ENCODE data around the gene SLC40A1. TPM values are rescaled to one million over a fixed set of nuclear protein-coding genes. Genes with fewer than 3 reads are reported as not detected.

The SLC40A1 gene
- total and polyA plus RNA-seq, 8 donors: 21.3 to 147 (median 73.8) TPM

GRCh38 chr2:189582140-189582808 is 1.7 kb upstream of the SLC40A1 start:
- H3K9me3 ChIP-seq: no peaks in the 10 kb centered on the region
- intact Hi-C loops (cut with DNase I; ENCODE audit: low total_unique reads): no loop called here
- WGBS, 5 donors: 73 to 92% (median 87%) methylated on average over 6 of the region's 6 CpGs

GRCh38 chr2:189581354-189582139 is 961 bp upstream of the SLC40A1 start:
- Histone ChIP-seq H3K36me3 (peaks cover 0 to 5% (median 0%) of the 10 kb centered on the region in 4 donors), H3K4me3 (peak overlapping the region; percentile 58 to 74 (median 66)), H3K27ac (peak overlapping the region; percentile 91 to 98 (median 95)), H3K4me1 (peaks cover 31 to 46% (median 40%) of the 10 kb centered on the region in 4 donors), H3K27me3 (no peaks in the 10 kb centered on the region), H3K9me3 (no peaks in the 10 kb centered on the region)
- no peak for TF ChIP-seq POLR2A (IDR thresholded peaks at IDR 0.05)
- TF ChIP-seq POLR2AphosphoS5 (IDR thresholded peaks at IDR 0.05): no peak
- TF ChIP-seq EP300 (IDR thresholded peaks at IDR 0.05): no peak
- TF ChIP-seq, protein P1, sequence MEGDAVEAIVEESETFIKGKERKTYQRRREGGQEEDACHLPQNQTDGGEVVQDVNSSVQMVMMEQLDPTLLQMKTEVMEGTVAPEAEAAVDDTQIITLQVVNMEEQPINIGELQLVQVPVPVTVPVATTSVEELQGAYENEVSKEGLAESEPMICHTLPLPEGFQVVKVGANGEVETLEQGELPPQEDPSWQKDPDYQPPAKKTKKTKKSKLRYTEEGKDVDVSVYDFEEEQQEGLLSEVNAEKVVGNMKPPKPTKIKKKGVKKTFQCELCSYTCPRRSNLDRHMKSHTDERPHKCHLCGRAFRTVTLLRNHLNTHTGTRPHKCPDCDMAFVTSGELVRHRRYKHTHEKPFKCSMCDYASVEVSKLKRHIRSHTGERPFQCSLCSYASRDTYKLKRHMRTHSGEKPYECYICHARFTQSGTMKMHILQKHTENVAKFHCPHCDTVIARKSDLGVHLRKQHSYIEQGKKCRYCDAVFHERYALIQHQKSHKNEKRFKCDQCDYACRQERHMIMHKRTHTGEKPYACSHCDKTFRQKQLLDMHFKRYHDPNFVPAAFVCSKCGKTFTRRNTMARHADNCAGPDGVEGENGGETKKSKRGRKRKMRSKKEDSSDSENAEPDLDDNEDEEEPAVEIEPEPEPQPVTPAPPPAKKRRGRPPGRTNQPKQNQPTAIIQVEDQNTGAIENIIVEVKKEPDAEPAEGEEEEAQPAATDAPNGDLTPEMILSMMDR (IDR thresholded peaks at IDR 0.05): no peak
- 16 to 26% (median 19%) methylated on average over 22 of the region's 22 CpGs for WGBS, 5 donors
- DNase-seq: peak; percentile 27 to 72
- intact Hi-C loops (cut with DNase I; ENCODE audit: low total_unique reads): no loop called here

More at GRCh38 chr2:189582140-189582808, 1.7 kb upstream of the SLC40A1 start:
- Histone ChIP-seq H3K4me3 (no peak overlapping the region), H3K4me1 (peaks cover 23 to 39% (median 33%) of the 10 kb centered on the region in 4 donors), H3K36me3 (peaks cover 0 to 5% (median 0%) of the 10 kb centered on the region in 4 donors), H3K27ac (peak overlapping the region in 3 of 5 donors; percentile 93 to 95 (median 95)), H3K27me3 (no peaks in the 10 kb centered on the region)
- TF ChIP-seq POLR2A (IDR thresholded peaks at IDR 0.05): no peak
- TF ChIP-seq, protein P1 (IDR thresholded peaks at IDR 0.05): no peak
- TF ChIP-seq EP300 (IDR thresholded peaks at IDR 0.05): no peak
- TF ChIP-seq POLR2AphosphoS5 (IDR thresholded peaks at IDR 0.05): no peak
- DNase-seq: no peak

DNA sequence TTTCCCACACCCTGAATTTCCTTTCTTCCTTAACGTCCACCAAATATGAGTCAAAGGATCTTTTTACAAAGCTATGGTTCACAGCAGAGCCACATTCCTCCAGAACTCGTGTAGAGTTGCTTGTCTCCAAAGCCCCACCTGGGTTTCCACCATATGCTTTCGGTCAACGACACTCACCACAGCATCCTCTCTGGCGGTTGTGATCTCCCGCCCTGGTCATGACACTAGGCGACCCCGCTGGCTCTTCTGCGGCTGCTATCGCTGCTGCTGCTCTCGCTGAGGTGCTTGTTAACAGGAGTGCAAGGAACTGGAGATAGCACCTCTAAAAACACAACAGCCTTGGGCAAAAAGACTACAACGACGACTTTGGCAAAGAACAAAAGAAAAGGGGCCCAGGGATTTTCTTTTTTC is 340 bp downstream of the SLC40A1 start:
- 0 to 1% (median 0%) methylated on average over 13 of the region's 13 CpGs for WGBS, 5 donors
- Histone ChIP-seq H3K4me1 (peaks cover 44 to 59% (median 53%) of the 10 kb centered on the region in 4 donors), H3K9me3 (no peaks in the 10 kb centered on the region), H3K27ac (peak overlapping the region; percentile 91 to 98 (median 95)), H3K4me3 (peak overlapping the region; percentile 58 to 74 (median 66)), H3K36me3 (peaks cover 0 to 5% (median 2%) of the 10 kb centered on the region in 4 donors), H3K27me3 (no peaks in the 10 kb centered on the region)
- TF ChIP-seq, protein P1 (IDR thresholded peaks at IDR 0.05): no peak
- TF ChIP-seq POLR2AphosphoS5 (IDR thresholded peaks at IDR 0.05) (no peak), POLR2A (IDR thresholded peaks at IDR 0.05) (no peak), EP300 (IDR thresholded peaks at IDR 0.05) (no peak)
- DNase-seq: peak; percentile 29 to 66
- intact Hi-C loops (cut with DNase I; ENCODE audit: low total_unique reads): no loop called here

GRCh38 chr2:189579585-189580186 is 900 bp downstream of the SLC40A1 start:
- intact Hi-C loops (cut with DNase I; ENCODE audit: low total_unique reads): no loop called here
- TF ChIP-seq POLR2AphosphoS5 (IDR thresholded peaks at IDR 0.05) (peak in 2 of 3 donors; percentile 26 to 42), POLR2A (IDR thresholded peaks at IDR 0.05) (no peak)
- H3K4me3 ChIP-seq: peak overlapping the region; percentile 58 to 74 (median 66)
- no peaks in the 10 kb centered on the region for H3K27me3 ChIP-seq
- peaks cover 0 to 9% (median 3%) of the 10 kb centered on the region in 4 donors for H3K36me3 ChIP-seq
- H3K4me1 ChIP-seq: peaks cover 49 to 65% (median 59%) of the 10 kb centered on the region in 4 donors
- 19 to 32% (median 23%) methylated on average over 11 of the region's 11 CpGs for WGBS, 5 donors
- DNase-seq: peak in 1 of 2 donors; percentile 49
- peak overlapping the region in 4 of 5 donors; percentile 91 to 95 (median 94) for H3K27ac ChIP-seq
- H3K9me3 ChIP-seq: no peaks in the 10 kb centered on the region
